HG03558 (cell line): Measurements from ENCODE around the gene HHIPL1.
A peak's percentile ranks its signal among the peaks of the same experiment; 100 is the strongest.

ENCODE experiments used
- ATAC-seq: cut with Tn5 transposase; IDR thresholded peaks from one replicate; pipeline ENCODE4 v1.9.1; 2021; ENCODE audit warnings: moderate number of reproducible peaks; ENCODE audit not compliant: unreplicated experiment; ENCODE audit errors: extremely low read depth

The HHIPL1 gene

DNA sequence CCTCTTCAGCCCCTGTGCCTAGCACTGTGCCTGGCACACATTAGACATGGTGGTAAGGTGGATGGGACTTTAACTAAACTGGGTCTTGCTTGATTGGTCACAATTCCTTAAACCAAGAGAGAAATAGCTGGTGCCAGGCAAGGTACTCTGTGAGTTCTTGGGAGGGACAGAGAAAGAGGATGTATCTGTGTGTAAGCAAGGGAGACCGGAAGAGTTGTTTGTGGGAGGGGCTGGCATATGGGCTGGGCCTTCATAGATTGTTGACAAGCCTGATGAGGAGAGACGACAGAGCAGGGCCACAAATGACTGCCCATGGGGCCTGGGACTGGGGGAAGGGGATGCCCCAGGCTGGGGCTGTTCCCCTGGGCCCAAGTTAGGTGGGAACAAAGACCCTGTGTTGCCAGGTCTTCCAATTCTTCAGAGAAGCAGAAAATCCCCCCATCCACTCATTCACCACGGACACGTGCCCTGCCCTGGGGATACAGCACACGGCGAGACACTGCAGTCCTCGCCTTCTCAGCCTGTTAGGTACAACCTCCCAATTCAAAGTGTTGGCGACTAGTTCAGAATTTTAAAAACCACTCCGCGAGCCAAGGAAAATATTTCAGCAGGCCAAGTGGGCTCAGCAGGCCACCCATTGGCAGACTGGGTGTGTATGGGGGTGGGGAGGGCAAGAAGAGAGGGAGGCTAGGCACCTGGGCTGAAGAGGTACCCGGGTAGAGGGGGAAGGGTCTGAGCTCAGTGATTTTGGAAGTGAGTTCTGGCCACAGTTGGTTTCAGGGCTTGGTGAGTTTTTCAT lies 27.8 kb downstream of the HHIPL1 start:
- ATAC-seq, result no peak

DNA sequence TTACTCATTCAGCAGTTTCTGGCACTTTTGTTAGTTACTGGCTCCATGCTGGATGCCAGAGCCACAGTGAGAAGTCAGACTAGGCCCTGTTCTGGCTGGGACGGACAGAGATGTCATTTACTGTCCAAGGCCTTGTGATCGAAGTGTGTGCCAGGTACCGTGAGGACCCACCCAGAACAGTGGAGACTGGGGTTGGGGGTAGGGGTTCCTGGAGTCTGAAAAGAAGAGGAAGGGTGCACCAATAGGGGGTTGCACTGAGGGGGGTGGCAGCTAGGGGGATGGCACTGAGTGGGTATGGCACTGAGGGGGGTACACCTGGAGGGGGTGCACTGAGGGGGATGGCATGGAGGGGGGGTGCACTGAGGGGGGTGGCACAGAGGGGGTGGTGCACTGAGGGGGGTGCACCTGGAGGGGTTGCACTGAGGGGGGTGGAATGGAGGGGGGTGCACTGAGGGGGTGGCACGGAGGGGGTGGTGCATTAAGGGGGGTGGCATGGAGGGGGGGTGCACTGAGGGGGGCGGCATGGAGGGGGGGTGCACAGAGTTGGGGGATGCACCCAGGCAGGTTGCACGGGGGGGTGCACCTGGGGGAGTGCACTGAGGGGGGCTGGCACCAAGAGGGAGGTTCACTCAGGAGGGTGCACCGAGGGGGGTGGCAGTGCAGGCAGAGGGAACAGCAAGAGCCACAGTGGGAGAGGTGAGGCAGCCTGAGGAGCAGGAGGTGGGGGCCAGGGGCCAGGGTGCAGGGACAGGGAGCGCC lies 28.6 kb downstream of the HHIPL1 start:
- ATAC-seq, result no peak

DNA sequence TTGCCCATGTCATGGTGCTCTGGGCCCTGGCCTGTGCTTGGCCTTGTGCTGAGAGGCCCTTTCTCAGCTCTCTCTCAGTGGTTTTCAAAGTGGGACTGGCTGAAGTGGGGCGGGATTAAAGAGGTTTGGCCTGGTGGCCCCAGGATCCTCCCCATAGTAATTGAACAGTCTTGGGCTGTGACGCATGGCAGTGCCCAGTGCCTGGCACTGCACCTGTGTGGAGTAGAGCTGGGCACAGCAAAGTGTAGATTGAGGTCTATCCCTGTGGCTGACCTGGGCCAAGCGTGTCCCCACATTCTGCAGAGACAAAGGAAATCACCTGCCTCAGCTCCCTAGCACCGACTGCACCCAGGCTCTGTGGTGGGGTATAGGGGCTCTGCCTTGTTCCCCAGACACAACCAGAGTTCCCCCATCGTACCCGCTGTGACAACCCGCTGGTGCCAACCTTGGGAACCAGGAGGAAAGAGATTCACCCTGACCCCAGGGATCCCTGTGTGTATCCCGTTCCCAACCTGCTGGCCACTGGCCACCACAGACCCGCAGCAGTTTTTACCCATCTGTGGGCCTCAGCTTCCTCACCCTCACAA lies 29.2 kb downstream of the HHIPL1 start:
- no peak for ATAC-seq

DNA sequence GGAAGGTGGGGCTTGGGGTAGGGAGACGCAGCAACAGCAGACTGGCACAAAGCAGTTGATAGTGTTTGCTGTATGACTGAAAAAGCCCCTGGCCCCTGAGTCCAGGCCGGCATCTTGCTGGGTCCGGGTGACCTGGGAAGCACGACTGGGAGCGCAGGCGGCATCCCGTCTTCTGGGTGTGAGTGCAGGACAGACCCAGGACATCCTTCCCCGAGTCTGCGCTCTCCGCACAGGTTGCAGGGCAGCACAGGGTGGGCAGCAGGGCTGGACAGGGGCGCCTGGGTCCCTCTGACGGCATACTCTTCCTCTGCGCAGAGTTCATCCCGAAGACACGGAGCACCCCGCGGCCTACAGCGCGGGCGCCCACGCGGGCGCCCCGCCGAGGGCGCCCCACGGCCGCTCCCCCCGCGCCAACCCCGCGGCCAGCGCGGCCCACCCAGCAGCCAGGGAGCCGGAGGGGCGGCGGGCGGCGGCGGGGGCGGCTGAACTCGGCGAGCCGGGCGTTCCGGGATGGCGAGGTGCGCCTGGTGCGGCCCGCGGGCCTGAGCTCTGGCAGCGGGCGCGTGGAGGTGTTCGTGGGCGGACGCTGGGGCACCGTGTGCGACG lies 29.9 kb downstream of the HHIPL1 start:
- no peak for ATAC-seq

DNA sequence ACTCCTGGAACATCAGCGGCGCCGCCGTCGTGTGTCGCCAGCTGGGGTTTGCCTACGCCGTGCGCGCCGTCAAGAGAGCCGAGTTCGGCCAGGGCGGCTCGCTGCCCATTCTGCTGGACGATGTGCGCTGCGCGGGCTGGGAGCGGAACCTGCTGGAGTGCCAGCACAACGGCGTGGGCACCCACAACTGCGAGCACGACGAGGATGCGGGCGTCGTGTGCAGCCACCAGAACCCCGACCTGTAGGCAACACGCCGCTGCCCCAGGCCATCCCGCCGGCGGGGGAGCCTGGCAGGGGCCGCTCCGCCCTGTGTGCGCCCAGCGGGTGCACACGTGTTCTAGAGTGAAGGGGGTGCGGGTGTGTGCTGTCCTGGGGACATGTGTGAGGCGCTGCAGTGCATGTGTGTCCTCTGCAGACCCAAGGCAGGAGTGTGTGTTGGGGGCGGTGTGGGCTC lies 30.5 kb downstream of the HHIPL1 start:
- ATAC-seq, result no peak

DNA sequence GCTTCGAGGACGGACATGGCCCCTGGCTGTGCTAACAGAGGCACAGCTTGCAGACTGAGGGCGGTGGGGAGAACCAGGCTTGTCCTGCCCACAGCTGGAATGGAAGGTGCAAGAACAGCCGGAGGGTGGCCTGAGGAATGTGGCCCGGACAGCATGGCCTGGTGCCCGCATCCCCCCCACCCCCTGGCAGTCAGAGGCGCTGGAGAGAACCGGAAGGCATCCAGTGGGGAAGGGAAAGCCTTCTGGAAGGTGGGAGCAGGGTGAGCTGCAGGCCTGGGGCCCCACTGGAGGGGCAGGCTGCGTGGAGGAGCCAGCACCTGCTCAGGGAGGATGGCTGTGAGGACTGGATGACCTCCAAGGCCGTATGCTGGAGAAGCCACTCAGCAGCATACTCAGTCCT lies 31.0 kb downstream of the HHIPL1 start:
- no peak for ATAC-seq

DNA sequence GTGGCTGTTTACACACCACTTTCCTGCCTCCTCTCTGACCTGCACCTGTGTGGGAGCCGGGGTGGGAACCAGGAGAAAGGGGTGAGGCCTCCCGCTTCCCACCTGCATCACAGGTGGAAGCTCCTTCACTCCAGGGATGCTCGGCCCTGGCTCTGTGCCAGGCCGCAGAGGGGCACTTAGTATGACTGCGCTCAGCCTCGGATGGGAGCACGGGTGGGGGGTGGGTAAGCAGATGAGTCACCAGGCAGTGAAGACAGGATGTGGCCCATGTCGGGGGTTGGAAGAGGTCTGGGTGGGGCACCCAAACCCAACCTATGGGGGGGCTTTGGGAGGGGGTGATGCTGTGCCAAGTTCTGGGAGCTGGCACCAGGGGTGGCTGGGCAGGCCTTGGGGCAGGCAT lies 31.7 kb downstream of the HHIPL1 start:
- ATAC-seq, result no peak

DNA sequence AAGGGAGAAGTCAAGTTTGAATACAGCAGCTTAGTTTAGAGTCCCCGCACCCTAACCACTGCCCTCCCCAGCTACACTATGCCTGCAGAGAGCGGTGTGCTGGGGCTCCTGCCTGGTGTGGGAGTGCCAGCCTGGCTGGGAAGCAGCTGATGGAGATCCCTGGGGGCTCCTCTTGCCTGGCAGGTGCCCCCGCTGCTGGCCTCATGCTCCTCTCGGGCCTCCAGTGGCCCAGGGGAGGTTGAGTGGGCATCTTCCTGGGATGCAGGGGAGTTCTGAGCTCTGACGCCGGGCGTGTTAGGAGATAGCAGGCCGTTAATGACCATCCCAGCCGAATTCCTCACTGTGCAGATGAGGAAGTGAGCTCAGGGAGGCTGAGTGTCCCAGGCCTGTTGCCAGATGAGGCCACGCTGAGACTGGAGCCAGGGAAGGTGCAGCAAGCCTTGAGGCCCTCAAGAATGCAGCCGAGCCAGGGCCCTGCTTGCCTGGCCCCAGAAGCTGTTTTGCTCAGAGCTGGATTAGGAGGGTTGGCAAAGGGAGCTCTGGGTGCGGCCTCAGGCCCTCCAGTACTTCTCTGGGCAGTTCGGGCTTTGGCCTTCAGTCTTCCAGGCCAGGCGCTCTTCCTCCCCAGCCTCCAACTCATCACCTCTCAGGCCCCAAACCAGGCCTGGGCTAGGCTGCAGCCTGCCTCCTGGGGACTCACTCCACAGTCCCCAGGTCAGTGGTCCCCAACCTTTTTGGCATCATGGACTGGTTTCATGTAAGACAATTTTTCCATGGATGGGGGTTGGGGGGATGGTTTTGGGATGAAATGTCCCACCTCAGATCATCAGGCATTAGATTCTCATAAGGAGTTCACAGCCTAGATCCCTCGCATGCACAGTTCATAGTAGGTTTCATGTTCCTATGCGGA lies 32.6 kb downstream of the HHIPL1 start:
- no peak for ATAC-seq

DNA sequence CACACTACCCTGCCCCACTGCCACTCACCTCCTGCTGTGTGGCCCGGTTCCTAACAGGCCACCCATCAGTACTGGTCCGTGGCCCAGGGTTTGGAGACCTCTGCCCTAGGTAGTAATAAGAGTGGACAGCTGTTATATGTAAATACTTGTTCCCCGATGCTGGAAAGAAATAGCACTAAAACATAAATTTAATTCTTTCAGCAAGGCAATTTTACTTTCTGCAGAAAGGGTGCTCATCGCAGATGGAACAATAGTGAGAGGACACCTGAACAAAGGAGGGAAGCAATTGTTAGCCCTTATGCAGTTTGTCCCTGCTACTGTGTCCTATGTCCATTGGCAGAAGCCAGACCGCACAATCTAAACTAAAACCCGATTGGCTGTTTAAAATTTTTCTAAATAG lies 33.3 kb downstream of the HHIPL1 start:
- ATAC-seq, result no peak

DNA sequence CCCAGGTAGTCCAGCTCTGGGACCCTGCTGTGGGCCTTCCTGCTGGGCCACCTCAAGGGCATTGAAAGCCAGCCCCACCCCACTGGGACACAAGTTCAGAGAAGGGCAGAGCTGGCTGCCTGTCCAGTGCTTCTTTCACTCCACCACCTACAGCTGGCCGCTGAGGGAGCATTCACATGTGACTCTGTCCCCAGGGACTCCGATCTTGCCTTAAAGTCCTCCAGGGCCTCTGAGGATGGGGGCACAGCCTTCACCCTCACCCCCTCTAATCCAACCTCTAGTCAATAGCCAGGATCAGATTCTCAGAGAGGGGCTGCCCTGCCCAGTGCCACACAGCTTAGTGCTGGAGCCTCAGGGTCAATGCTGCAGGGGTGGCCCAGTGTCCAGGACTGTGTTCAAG lies 34.2 kb downstream of the HHIPL1 start:
- ATAC-seq, result no peak

DNA sequence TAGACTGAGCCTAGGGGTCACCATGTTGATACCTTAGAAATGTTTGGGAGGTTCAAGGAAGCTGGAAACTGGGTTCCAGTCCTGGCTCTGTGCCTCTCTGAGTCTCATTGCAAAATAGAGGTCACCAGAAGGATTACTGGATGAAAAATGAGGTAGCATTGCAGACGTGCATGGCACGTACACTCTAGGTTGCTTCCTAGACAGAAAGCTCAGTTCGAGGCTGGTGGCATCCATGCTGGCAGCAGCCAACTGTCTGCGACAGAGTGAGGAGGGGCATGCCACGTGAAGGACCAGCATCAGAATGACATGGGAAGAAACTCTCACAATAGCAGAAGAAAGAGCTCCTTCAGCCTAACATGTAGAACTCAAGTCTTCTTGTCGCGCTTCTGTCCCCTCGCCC lies 34.6 kb downstream of the HHIPL1 start:
- no peak for ATAC-seq

DNA sequence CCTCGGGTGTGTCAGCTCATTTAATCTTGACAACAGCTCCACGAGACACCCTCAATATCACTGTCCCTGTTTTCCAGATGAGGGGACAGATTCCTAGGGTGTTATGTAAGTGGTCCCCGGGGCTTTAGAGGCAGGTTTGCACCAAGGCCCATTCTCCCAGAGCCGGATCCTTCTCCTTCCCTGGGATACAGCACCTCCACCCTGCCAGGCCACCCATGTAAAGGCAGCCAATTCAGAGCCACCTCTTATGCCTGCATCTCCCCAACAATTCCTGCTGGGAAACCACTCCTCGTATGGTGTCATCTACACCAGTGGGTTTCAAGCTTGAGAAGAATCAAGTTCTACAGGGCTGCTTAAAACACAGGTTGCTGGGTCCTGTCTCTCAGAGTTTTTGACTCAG lies 35.1 kb downstream of the HHIPL1 start:
- no peak for ATAC-seq

DNA sequence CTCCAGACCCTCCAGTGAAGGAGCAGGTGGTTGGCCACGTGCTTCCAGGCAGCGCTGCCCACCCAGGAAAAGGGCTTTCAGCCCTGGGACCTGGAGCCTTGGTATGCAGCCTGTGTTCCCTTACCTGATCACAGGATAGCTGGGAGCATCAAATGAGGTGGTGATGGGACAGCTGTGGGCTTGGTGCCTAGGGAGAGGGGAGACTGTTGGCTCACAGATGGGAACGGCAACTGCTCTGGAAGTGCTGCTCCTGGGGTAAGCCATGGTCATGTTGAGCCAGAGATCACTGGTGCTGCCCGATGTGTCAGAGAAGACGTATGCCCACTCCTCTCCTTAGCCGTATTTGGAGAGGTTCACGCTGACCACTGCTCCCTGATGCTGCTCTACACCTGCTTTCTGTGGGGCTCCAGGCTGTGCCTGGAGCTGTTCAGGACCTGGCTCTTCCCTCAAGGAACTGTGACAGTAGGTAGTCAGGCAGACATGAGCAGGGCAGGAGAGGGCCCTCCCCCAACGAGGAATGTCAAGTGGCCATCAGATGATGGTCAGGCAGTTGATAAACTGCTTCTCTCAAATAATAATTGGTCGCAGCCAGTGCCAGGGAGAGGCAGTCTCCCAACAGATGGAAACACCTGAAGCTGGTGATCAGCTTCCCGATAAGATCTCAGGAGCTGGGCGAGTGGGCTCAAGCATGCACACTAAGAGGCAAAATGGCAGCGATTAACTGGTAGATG lies 36.3 kb downstream of the HHIPL1 start:
- ATAC-seq, result no peak

DNA sequence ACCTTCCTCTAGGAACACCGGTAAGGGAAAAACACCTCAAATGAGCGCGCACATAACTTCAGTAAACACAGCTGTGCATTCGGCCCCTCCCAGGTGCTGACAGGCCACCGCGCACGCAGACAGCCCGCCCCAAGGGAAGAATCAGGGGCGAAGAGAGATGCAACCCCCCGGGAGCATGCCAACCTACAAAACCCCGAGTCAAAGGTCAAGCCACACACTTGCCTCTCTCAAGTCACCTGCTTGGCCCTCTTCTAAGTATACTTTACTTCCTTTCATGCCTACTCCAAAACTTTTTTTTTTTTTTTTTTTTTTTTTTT lies 36.9 kb downstream of the HHIPL1 start:
- no peak for ATAC-seq

DNA sequence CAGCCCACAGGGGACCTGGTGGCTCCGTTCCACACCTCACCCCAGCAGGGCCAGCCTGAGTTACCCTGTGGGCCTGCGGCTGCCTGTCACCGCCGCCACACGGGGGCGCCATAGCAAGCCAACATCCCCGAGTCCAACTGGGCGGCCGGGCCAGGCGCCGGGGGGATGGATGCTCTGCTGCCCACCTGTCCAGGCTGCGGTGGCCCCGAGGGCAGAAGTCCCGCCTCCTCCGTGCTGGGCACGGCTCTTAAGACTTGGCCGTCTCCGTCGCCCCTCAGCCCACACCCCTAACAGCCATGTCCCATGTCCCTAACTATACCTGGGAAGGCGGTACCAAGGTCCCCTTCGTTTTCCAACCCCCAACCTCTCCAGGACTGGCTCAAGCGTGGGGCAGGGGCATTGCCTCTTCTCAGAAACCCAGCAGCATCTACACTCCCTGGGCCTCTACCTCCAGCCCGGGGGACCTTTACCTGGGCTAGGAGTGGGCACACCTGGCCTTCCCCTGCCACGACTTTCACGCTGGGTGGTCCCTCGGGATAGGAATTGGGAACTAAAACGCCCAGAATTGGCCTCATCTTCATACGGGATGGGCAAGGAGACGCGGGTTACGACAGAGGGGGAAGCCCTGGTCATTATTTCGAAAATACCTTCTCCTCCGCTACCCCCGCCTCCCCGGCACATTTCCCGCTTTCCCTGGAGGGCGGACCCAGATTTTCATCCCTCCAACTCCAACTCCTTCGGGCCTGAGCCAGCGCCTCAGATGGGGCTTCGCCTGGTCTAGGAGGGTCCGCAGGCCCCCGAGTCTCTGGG lies 38.1 kb downstream of the HHIPL1 start:
- ATAC-seq, result no peak

DNA sequence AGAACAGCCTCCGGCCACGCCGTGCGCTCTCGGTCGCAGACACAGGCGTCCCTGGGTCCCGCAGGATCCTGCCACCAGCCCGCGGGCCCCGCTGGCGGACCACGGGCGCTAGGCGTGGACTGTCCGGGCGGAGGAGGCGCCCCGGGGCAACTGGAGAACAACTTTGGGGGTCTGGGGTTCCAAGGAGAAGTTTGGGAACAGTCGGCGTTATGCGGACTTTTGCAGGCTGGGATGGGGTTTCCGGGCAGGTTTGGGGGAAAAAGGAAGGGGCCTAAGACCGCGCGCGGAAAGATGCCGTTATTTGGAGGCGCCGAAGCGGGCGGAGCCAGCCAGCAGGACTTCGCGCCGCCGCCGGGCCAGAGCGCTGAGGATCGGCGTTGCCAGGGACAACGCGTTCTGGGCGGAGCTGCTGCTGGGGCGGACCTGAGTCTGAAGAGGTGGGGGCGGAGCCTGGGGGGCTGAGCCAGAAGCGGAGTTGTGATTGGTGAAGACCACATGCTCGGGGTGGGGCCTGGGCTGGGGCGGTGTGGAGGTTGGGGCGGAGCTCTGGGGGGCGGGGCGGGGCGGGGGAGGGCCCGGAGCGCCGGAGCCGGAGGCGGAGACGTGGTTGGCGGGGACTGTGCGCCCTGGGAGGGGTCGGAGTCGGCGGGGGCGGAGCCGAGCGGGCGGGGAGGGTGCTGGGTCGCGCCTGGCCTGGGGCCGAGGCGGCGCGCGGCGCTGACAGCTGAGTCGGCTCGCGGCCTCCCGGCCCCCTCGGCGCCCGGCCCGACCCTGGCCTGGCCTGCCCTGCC lies 38.9 kb downstream of the HHIPL1 start, which contains the start of gene CYP46A1:
TSS of gene CYP46A1 (plus strand) at position 680 of the 791 bp plus-strand sequence. CDS start 120 bp downstream, outside the sequence.
- peak; percentile 69 for ATAC-seq

DNA sequence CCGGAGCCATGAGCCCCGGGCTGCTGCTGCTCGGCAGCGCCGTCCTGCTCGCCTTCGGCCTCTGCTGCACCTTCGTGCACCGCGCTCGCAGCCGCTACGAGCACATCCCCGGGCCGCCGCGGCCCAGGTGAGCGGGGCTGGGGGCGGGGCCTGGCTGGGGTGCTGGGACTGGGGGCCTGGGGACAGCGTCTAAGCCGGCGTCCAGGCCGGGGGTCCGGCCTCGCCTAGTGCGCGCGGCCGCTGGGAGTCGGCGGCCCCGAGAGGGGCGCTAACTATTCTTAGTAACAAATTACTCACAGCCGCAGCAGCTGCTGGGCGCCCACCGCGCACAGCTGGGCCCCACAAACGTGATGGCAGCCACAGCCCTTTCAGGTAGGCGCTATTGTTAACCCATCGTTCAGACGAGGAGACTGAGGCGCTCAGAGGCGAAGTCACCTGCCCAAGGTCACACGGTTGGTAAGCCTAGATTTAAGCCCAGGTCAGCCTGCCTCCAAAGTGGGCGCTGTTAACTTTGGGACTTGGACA lies 39.5 kb downstream of the HHIPL1 start:
- ATAC-seq, result peak; percentile 21
